B cell (primary cell): ENCODE measurements around the gene PSD. TPM values are rescaled to one million over a fixed set of nuclear protein-coding genes. Genes with fewer than 3 reads are reported as not detected.

ENCODE experiments used
- ATAC-seq: fragments of 200-7000 bp; cut with Tn5 transposase; one replicate; pipeline ENCODE4 v1.10.0; 2021; ENCODE audit warnings: low read depth, mild to moderate bottlenecking, moderate number of reproducible peaks, moderate library complexity
- CTCF ChIA-PET: fragments of 350-600 bp; sonication (Branson Sonifier 250); formaldehyde crosslinking; loops from one replicate; lab custom pipeline; 2021; ENCODE audit warnings: antibody characterized with exemption, inconsistent platforms; lab: Charles Lee
- POLR2A ChIA-PET: fragments of 350-600 bp; sonication (Branson Sonifier 250); formaldehyde crosslinking; loops from one replicate; lab custom pipeline; 2021; ENCODE audit warnings: antibody characterized with exemption; lab: Charles Lee
- DNase-seq: peaks from one replicate; pipeline ENCODE4 v3.0.0; 2013
- H2AFZ ChIP-seq: 2 replicates; pipeline ENCODE4 v1.6.1; 2012; ENCODE audit warnings: mild to moderate bottlenecking, low read depth, low read length; ENCODE audit not compliant: insufficient read depth, poor library complexity, severe bottlenecking
- H3K27ac ChIP-seq, 2 donors: 1 replicate in 1 of 2; 2 replicates in 1 of 2; pipeline ENCODE4 v1.5.1; 2012 to 2013; ENCODE audit warnings: low read length in 2 of 2, mild to moderate bottlenecking in 2 of 2, moderate library complexity in 1 of 2
- H3K27me3 ChIP-seq, 4 experiments: fragments of 200-600 bp in 1 of 4; sonication (generic) in 1 of 4; replicated peaks in 1 of 4; 1 replicate in 2 of 4; 2 replicates in 2 of 4; pipeline versions ENCODE4 v1.6.1 to v1.7.0; 2013 to 2016; ENCODE audit warnings: low read length in 3 of 4, mild to moderate bottlenecking in 2 of 4, mixed read lengths in 1 of 4, moderate library complexity in 1 of 4; ENCODE audit not compliant: insufficient read depth in 4 of 4, control insufficient read depth in 3 of 4; ENCODE audit errors: control extremely low read depth in 1 of 4
- H3K36me3 ChIP-seq, 2 experiments: replicated peaks in 1 of 2; 1 replicate in 1 of 2; 2 replicates in 1 of 2; pipeline versions ENCODE4 v1.6.1 to v1.7.1; 2013; ENCODE audit warnings: low read length in 1 of 2; ENCODE audit not compliant: insufficient read depth in 2 of 2, control insufficient read depth in 1 of 2; ENCODE audit errors: control extremely low read depth in 1 of 2, extremely low read depth in 1 of 2
- H3K4me1 ChIP-seq, 2 donors: fragments of 200-600 bp in 1 of 2; sonication (generic) in 1 of 2; 1 replicate in 1 of 2; 2 replicates in 1 of 2; pipeline versions ENCODE4 v1.5.1 to v1.6.1; 2013 to 2017; ENCODE audit warnings: low read length in 2 of 2; ENCODE audit not compliant: control insufficient read depth in 2 of 2, insufficient read depth in 2 of 2
- H3K4me2 ChIP-seq: replicated peaks from 2 replicates; pipeline ENCODE3; 2012; ENCODE audit warnings: mild to moderate bottlenecking, low read depth, low read length; ENCODE audit not compliant: poor library complexity, severe bottlenecking
- H3K4me3 ChIP-seq, 5 experiments: fragments of 200-600 bp in 1 of 5; sonication (generic) in 1 of 5; 1 replicate in 3 of 5; 2 replicates in 2 of 5; pipeline versions ENCODE4 v1.5.1 to v1.7.0; 2011 to 2016; ENCODE audit warnings: low read length in 4 of 5, mild to moderate bottlenecking in 4 of 5, low read depth in 2 of 5, control low read depth in 1 of 5, moderate library complexity in 1 of 5; ENCODE audit not compliant: insufficient read depth in 1 of 5; ENCODE audit errors: control extremely low read depth in 1 of 5, extremely low read depth in 1 of 5
- H3K79me2 ChIP-seq: fragments of 200-600 bp; sonication (generic); one replicate; pipeline ENCODE4 v1.6.0; 2016; ENCODE audit warnings: low read length; ENCODE audit not compliant: control insufficient read depth, insufficient read depth
- H3K9ac ChIP-seq: fragments of 200-600 bp; sonication (generic); 2 replicates; pipeline ENCODE4 v1.6.1; 2017; ENCODE audit warnings: mild to moderate bottlenecking, low read length, moderate library complexity
- H3K9me3 ChIP-seq, 3 donors: one replicate each; pipeline versions ENCODE4 v1.6.1 to v1.7.1; 2013; ENCODE audit warnings: low read length in 2 of 3; ENCODE audit not compliant: control insufficient read depth in 2 of 3, insufficient read depth in 1 of 3; ENCODE audit errors: control extremely low read depth in 1 of 3
- H4K20me1 ChIP-seq: 2 replicates; pipeline ENCODE4 v1.6.0; 2012; ENCODE audit warnings: mild to moderate bottlenecking, low read length; ENCODE audit not compliant: insufficient read depth, control insufficient read depth, poor library complexity, severe bottlenecking
- H3K27ac Mint-ChIP-seq: one replicate; pipeline ENCODE4 v1.8.0; 2021; ENCODE audit warnings: mixed read lengths
- H3K27me3 Mint-ChIP-seq: one replicate; pipeline ENCODE4 v1.8.0; 2021; ENCODE audit warnings: mixed read lengths
- H3K4me1 Mint-ChIP-seq: one replicate; pipeline ENCODE4 v1.8.0; 2021; ENCODE audit warnings: mixed read lengths
- H3K4me3 Mint-ChIP-seq: one replicate; pipeline ENCODE4 v1.8.0; 2021; ENCODE audit warnings: mixed read lengths
- H3K9me3 Mint-ChIP-seq: one replicate; pipeline ENCODE4 v1.8.0; 2022; ENCODE audit warnings: mixed read lengths; ENCODE audit not compliant: insufficient read depth
- EZH2 ChIP-seq: IDR thresholded peaks from 2 replicates; pipeline ENCODE4 v1.6.1; 2012; ENCODE audit warnings: borderline replicate concordance, low read depth, mild to moderate bottlenecking, moderate library complexity, low read length; ENCODE audit not compliant: insufficient read depth, poor library complexity, severe bottlenecking
- WGBS: methylation state at CpG from one replicate; pipeline ENCODE4 v1.1.5; 2013; ENCODE audit warnings: missing lambda C conversion rate; ENCODE audit not compliant: insufficient coverage; 5-methylcytosine and 5-hydroxymethylcytosine counted together
- intact Hi-C: fragments of 100-400 bp; cut with micrococcal nuclease; formaldehyde crosslinking; loops from one replicate; pipeline ENCODE4 v1.10.0; 2022
- polyA plus RNA-seq: library from polyadenylated mRNA; depleted of rRNA; stranded (reverse); fragments of >200 nt; gene quantifications from 2 replicates; pipeline ENCODE4 v1.2.3, GENCODE V29; 2012
- total RNA-seq, 2 donors: library from RNA; stranded (reverse); fragments of 120-200 nt in 1 of 2; gene quantifications; 1 replicate in 1 of 2; 2 replicates in 1 of 2; pipeline versions ENCODE4 v1.2.3 to v1.2.4, GENCODE V29; 2013 to 2022
- TF ChIP-seq, protein P1 (sequence below): fragments of 200-600 bp; IDR thresholded peaks from one replicate; pipeline ENCODE4 v1.8.0; 2022; ENCODE audit warnings: antibody characterized with exemption, mild to moderate bottlenecking

The PSD gene
- total and polyA plus RNA-seq, 2 donors (not counting 1 experiment from before 2014, with no cell fraction given) = 0.52 to 0.81 TPM

DNA sequence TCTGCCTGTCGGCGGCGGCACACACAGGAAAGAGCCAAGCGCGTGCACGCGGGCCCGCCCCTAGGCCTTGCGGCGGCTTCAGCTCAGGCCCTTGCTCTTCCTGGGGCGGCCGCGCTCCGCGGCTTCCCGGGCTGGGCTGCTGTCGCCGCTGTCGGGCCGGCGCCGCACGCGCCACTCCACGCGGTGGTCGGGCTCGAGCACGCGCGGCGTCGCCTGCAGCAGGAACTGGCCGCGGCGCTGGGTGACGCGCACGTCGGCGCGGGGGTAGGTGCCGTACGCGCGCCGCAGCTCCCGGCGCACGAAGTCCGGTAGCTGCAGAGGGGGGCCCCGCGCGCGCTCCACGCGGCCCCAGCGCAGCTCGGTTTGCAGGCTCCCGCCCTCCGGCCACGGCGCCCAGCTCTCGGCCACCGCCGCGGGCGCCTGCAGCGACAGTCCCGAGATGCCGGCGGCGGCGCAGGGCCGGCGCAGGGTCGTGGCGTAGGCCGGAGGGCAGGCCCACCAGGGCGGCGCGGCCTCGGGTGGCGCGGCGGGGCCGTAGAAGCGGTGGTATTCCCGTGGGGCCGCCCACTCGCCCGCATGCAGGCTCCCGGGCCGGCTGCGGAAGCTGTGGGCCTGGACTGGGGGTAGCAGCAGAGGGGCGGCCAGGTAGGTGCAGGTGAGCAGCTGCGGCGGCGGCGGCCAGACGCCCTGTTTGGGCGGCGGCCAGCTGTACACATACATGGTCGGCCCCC lies 32.0 kb upstream of the PSD start:
- ATAC-seq = peak; percentile 79
- TF ChIP-seq, protein P1, sequence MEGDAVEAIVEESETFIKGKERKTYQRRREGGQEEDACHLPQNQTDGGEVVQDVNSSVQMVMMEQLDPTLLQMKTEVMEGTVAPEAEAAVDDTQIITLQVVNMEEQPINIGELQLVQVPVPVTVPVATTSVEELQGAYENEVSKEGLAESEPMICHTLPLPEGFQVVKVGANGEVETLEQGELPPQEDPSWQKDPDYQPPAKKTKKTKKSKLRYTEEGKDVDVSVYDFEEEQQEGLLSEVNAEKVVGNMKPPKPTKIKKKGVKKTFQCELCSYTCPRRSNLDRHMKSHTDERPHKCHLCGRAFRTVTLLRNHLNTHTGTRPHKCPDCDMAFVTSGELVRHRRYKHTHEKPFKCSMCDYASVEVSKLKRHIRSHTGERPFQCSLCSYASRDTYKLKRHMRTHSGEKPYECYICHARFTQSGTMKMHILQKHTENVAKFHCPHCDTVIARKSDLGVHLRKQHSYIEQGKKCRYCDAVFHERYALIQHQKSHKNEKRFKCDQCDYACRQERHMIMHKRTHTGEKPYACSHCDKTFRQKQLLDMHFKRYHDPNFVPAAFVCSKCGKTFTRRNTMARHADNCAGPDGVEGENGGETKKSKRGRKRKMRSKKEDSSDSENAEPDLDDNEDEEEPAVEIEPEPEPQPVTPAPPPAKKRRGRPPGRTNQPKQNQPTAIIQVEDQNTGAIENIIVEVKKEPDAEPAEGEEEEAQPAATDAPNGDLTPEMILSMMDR = no peak
- TF ChIP-seq EZH2 = no peak
- DNase-seq = peak; percentile 96
- H3K9me3 ChIP-seq = no peaks in the 10 kb centered on the region
- peaks cover 0 to 13% of the 10 kb centered on the region in 2 experiments for H3K36me3 ChIP-seq
- H3K4me2 ChIP-seq = peak overlapping the region; percentile 85
- CTCF ChIA-PET = interaction anchor here (0.6 to 6.2 kb wide), 10 partner anchors 11 to 219 kb away, joined by 3 to 32 read pairs (median 10); partner anchors contain the start of genes CUEDC2, FBXL15 and NFKB2
- peak overlapping the region; percentile 83 for H2AFZ ChIP-seq
- Mint-ChIP-seq H3K27ac (peak overlapping the region; percentile 97), H3K4me3 (peak overlapping the region; percentile 97), H3K27me3 (no peaks in the 10 kb centered on the region), H3K4me1 (peaks cover 19% of the 10 kb centered on the region), H3K9me3 (no peaks in the 10 kb centered on the region)
- peaks cover 12 to 15% of the 10 kb centered on the region in 2 donors for H3K4me1 ChIP-seq
- H3K27ac ChIP-seq = peak overlapping the region; percentile 81 to 86
- H3K4me3 ChIP-seq = peak overlapping the region; percentile 75 to 97 (median 87)
- H3K27me3 ChIP-seq = no peaks in the 10 kb centered on the region
- intact Hi-C loops = loop anchor here (1.0 kb wide), 6 partner anchors 11 to 298 kb away; partner anchors contain the start of genes ACTR1A and NOLC1
- POLR2A ChIA-PET = interaction anchor here (0.5 to 3.4 kb wide), 9 partner anchors 11 to 297 kb away, joined by 3 to 31 read pairs (median 11); partner anchors contain the start of genes ACTR1A, CUEDC2, FBXL15 and NFKB2
- peak overlapping the region; percentile 75 for H3K9ac ChIP-seq
- peaks cover 13% of the 10 kb centered on the region for H4K20me1 ChIP-seq
- peaks cover 10% of the 10 kb centered on the region for H3K79me2 ChIP-seq
- under 1% methylated on average over 104 of the region's 104 CpGs for WGBS

DNA sequence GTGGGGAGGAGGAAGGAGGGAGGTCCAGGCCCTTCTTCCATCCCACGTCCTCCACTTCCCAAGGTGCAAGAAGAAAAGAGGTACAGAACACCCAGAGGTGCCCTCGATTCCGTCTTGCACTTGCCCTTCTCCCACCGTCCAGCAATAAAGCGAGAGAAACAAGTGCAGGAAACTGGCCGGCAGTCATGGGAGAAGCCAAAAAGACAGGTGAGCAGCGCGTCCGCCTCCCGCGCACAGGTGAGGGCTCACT lies 31.5 kb upstream of the PSD start:
- Histone ChIP-seq H3K79me2 (peaks cover 10% of the 10 kb centered on the region), H3K4me3 (peak overlapping the region; percentile 75 to 97 (median 87)), H4K20me1 (peaks cover 13% of the 10 kb centered on the region), H3K9ac (peak overlapping the region; percentile 75), H3K9me3 (no peaks in the 10 kb centered on the region), H3K27me3 (no peaks in the 10 kb centered on the region), H3K4me1 (peaks cover 12 to 15% of the 10 kb centered on the region in 2 donors), H2AFZ (peak overlapping the region; percentile 83), H3K36me3 (peaks cover 0 to 8% of the 10 kb centered on the region in 2 experiments), H3K4me2 (peak overlapping the region; percentile 85), H3K27ac (peak overlapping the region; percentile 81 to 86)
- DNase-seq (no peak), ATAC-seq (no peak)
- Mint-ChIP-seq H3K4me1 (peaks cover 19% of the 10 kb centered on the region), H3K9me3 (no peaks in the 10 kb centered on the region), H3K27me3 (no peaks in the 10 kb centered on the region), H3K4me3 (peak overlapping the region; percentile 97), H3K27ac (peak overlapping the region; percentile 97)
- intact Hi-C loops = loop anchor here (1.0 kb wide), 6 partner anchors 11 to 298 kb away; partner anchors contain the start of genes ACTR1A and NOLC1
- 0% methylated on average over 11 of the region's 11 CpGs for WGBS
- ChIA-PET POLR2A (interaction anchor here (0.9 to 3.4 kb wide), 7 partner anchors 11 to 55 kb away, joined by 3 to 31 read pairs (median 18); partner anchors contain the start of genes ACTR1A, CUEDC2, FBXL15 and NFKB2), CTCF (interaction anchor here (0.6 to 6.2 kb wide), 10 partner anchors 11 to 218 kb away, joined by 3 to 32 read pairs (median 10); partner anchors contain the start of genes CUEDC2, FBXL15 and NFKB2)
- TF ChIP-seq EZH2 = no peak
- TF ChIP-seq, protein P1 = no peak
